SW 1271 (cell line): ENCODE measurements around the gene CRABP2.

Experiments
- DNase-seq, 2 experiments: peaks; one replicate each; lab custom pipeline; 2025; lab: John Stamatoyannopoulos, UW

The CRABP2 gene

DNA sequence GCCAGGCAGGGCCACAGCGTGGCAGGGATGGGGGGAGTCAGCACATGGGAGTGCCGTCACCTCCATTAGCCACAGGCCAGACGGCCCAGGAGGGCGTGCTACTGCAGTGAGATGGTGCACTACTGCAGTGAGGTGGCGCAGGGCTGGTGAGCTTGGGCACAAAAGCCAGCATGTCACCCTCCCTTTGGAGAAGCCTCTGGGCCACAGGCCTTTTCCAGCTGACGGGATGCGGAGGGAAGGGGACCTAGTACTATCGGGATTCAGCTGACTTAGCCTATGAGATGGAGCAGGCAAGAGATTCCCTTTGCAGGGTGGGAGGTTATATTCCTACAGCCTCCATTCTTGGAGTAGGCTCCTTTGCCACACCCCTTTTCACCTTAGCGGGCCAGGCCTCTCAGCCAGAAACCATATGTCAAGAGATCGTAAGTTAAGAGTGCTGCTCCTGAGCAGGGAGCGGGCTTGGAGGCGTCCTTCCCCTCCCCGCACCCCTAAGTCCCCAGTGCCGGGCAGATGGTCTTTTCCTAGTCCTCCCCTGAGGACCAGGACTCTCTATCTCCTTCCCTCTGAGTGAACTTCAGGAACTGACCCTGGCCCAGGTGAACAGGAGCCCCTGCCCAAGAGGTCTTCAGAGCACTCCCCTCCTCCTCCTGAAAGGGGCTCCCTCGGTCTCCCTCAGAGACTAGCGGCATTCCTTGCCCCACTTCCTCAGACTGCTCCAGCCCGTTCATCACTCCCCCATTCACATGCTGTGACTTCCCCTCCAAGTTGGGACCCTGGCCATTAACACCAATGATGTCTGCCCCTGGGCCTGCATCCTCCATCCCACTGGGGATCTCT lies 36.4 kb downstream of the CRABP2 start:
- DNase-seq, result no peak

DNA sequence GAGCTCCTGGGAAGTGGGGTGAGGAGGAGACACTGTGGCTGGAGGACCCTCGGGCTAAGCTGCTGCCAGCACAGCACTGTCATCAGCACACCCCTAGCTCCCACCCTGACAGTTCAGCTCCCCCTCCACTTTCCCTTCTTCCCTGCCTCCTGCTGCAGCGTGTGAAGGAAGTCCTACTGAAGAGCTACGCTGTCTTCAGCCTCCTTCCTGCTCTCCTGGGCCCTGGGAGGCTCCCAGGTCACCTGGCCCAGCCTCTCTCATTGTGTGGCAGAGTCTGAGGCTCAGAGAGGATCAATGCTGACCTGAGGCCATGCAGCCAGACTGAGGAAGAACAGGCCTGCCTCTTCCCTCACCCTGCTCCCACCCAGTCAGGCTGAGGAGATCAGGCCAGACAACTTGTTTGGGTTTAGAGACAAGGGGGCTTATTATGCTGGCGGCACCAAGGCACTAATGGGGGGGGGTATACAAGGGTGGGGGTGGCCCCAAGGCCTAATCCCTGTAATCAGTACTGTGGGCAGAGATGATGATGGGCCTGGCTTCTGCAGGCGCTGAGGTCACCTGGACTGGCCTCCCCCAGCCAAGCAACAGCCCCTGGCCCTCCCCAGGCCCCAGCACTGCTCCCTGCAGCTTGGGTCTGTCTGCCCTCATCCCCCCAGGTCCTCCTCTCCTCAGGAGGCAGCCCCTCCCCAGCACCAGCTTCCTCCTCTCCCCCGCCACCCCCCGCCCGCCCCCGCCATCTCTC lies 37.2 kb downstream of the CRABP2 start:
- DNase-seq, result no peak

DNA sequence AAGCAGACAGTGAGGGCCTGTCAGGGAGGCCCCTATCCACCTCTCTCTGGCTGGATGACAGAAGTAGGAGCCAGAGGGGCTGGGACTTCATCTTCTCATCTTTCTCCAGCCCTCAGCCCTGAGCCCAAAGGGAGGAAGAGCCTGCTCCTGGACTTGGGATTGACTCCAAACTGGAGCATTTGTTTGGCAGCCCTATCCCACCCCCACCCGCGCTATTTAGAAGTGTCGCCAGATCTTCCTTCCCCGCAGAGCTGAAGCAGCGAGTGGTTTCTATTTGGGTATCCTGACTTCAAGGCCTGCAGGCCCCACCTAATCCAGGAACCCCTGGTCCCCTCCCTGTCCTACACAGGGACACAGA lies 37.8 kb downstream of the CRABP2 start:
- DNase-seq, result no peak

DNA sequence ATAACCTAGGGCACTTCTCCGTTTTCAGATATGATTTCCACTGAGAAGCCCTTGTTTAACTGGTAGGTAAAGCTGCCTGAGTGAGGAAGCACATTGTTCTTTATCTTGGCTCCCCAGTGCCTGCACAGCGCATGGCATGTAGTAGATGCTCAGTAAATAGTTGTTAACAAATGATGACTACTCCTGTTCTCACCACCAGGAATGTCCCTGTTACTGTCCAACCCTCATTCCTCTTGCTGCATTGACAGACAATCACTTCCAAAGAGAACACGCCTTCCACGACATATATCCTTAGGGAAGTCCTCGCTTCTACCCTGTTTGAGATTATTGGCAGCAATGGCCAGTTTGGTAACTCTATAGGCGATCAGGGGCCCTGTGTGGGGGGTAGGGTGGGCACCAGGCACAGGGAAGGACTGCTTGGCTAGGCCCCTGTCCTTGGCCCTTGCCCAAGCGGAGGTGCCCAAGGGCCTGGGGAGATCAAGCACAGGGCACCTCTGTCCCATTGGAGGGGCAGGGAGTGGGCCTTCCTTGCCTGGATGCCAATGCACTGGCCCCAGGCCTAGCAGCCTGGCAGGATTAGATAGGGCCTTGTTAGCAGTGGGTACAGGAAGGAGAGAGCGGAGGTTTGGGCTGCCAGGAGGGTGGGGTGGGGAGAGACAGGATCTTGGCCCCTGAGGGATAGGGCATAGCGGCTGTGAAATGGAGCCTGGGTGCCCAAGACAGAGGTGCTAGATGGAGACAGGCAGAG lies 38.3 kb downstream of the CRABP2 start:
- no peak for DNase-seq

DNA sequence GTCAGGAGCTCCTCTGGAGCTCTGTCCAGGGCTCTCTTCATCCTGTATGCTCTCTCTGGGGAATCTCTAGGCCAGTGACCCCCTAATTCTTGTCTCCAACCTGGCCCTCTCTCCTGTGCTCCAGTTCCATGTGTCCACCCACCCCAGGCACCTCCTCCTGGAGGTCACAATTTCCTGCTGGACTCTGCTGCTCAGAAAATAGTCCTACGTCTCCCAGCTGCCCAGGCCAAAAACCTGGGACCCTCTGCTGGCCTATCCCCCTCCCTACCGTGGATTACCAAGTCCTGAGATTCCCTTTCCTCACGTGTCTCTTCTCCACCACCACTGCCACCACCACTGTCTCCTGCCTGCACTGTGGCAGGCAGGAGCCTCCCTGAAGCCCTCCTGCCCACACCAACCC lies 39.8 kb downstream of the CRABP2 start:
- DNase-seq, result no peak

DNA sequence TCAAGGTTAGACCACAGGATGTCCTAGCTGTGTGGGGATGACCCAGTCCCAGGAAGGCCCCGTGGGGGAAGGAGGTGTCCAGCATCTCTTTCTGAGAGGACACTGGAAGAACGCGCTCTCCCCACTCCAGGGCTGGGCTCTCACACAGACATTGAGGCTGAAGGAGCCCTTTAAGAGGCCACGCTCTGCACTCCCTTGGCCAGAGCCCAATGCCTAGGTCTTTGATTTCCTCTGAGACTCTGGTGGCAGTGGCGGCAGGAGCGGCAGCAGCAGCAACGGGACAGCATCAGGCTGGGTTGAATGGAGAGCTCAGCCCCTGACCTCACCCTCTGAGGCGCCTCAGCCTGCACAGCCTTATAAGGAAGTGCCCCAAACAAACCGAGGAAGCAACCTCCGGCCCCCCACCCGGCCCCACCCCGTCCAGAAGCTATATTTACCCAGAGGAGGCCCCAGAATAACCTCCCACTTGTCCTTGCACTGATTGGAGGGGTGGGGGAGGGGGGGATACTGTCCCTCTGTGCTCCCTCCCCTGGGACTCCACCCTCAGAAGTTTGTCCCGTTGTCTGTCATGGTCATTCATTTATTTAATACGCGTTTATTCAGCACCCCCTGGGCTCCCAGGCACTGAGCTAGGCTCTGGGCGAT lies 40.5 kb downstream of the CRABP2 start:
- DNase-seq, result no peak

DNA sequence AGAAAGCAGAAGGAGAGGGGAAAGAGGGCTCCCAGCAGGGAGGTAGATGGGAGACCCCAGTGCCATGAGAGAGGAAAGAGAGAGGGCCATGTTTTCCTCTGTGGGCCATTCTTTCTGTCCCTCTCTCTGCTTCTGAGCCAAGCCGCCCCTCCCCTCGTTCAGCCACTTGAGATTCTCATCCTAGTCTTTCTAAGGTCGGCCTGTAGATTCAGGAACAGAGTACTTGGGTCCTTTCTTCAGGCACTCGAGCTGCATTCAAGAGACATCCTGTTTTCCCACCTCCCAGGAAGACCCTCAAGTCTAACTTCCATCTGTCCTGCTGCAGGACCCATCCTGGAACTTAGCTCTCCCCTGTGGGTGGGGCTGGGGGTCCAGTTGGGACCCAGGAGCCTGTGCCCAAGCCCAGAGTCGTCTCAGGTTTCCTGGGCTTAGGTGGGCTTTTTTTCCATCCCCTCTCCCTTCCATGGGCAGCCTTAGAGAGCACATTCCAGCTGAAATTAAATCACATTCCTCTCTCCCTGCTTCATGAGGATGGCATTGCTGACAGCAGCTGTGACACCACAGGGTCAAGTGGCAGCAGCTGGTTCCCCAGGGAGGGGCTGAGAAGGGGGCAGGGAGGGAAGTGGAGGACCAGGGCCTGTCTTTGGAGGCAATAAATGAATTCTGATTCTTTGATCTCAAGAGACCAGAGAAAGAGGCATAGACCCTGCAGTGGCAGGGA lies 41.2 kb downstream of the CRABP2 start:
- no peak for DNase-seq

DNA sequence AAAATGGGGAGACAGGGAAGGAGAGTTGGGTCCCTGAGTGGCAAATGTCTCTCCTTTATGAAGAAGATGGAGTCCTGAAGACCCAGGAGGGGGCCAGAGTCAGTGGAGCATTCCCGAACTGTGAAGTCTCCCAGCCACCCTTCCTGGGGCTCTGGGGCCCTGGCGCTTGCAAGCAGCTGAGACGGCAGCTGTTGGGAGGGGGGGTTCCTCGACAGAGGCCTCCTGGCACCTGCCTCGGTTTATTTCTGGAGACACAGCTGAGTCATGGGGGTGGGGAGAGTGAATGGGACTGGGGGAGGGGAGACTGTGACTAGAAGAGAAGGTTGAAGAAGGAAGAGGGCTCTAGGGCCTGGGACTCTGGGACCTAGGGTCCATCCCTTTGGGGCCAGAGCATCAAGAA lies 42.2 kb downstream of the CRABP2 start:
- no peak for DNase-seq

DNA sequence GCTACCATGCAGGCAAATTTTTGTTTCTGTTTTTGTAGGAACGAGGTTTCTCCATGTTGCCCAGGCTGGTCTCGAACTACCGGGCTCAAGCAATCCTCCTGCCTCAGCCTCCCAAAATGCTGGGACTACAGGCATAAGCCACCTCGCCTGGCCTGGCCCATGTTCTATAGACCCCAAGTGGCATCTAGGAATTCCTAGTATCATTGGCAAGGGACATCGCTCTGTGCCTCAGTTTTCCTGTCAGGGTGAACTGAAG lies 42.7 kb downstream of the CRABP2 start:
- no peak for DNase-seq

DNA sequence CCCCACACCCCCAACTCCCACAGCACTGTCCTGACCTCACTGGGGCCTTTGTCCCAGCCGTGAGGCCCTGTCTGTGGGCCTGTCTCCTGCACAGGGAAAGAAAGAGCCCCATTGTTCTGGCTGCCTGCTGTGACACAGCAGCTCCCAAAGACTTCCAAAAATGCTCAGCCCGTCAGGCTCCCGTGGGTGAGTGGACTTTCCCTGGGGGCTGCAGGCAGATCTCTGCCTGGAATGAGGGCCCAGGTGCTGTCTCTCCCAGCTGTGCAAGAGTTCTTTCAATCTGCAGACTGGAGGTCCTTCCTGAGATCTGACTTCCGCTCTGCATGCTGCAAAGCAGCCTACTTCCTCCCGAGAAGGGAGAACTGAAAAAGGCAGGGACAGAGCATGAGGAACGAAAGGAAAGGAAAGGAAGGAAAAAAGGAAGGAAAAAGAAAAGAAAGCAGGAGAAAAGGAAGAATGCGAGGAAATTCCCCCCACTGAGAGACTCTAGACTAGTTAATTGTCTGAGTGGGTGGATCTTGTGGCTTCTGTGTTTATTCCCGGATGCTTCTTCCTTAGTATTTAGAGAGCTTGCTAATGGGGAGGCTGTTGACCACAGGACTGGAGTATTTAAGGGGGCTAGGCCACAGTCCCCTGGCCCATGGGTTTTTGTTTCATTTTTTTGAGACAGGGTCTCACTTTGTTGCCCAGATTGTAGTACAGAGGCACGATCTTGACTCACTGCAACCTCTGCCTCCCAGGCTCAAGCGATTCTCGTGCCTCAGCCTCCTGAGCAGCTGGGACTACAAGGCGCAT lies 43.2 kb downstream of the CRABP2 start:
- no peak for DNase-seq

DNA sequence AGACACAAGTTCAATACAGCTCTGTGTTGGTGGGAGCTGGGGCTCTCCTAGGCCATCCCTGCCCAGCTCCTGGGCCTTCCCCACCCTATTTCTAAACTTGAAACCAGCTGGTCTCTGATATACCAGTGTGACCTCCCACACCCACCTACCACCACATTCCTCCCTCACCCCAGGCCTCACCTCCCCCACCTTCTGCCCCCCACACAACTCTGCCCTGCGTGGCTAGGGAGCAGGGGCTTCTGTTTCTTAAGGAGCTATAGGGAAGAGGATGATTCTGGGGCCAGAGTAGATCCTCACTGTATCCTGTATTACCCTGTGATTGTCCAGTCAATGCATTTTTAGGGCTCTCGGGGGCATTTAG lies 44.7 kb downstream of the CRABP2 start:
- DNase-seq, result no peak

DNA sequence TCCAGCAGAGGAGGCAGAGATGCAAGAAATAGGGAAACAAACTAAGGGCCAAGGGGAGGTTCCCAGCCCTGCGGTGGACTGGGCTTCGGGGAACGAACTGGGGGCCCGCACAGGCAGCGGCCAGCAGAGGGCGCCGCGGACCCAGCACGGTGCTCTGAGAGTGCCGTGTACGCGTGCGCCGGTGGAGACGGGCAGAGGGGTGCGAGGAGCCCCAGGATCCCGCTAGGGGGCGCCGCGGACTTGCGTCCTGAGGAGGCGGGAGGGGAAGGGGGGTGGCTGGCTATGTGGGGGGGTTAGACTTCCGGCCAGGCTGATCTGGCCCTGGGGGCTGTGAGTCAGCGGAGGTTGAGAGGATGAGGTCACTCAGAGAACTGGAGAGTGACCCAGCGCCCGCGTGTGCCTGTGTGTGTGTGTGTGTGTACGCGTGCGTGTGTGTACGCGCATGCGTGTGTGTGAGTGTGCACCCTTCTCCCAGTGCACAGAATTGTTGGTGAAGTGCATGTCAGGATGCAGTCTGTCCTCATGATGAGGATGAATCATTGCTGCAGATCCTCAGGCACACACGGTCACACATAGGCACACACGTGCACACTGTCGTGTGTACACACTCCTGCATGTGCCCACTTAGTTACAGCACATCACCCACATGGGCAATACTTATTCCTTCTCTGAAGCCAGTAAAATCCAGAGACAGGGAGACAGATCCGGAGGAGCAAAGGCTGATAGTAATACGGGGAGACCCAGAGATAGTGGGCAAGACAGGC lies 45.2 kb downstream of the CRABP2 start:
- peak; percentile 78 to 90 for DNase-seq

DNA sequence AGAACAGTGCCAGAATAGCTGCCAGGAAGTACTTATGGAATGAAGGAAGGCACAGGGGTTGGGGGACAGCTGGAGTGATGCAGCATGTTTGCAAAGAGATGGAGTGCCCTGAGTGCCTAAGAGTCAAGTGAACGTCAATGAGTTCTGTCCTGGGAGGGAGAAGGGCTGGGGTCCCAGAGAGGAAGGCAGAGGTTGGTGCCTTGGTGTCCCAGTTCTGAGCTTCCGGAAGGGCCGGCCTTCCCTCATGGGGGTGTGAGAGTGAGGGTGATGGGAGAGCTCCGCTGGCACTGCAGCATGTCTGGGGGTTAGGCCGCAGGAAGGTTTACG lies 45.8 kb downstream of the CRABP2 start:
- DNase-seq, result no peak

DNA sequence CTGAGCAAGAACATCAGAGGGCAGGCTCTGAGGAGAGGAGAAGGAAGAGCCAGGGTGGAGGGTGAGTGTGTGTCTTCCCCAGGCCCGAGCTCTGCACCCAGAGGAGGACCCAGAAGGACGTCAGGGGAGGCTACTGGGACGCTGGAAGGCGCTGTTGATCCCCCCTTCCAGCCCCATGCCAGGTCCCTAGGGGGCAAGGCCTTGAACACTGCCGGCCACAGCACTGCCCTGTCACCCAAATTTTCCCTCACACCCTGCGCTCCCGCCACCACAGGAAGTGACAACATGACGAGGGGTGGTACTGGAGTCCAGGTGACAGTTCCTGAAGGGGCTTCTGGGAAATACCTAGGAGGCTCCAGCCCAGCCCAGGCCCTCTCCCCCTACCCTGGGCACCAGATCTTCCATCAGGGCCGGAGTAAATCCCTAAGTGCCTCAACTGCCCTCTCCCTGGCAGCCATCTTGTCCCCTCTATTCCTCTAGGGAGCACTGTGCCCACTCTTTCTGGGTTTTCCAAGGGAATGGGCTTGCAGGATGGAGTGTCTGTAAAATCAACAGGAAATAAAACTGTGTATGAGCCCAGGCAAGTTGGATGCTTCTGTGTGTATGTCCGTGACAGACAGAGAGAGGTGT lies 46.3 kb downstream of the CRABP2 start:
- no peak for DNase-seq

DNA sequence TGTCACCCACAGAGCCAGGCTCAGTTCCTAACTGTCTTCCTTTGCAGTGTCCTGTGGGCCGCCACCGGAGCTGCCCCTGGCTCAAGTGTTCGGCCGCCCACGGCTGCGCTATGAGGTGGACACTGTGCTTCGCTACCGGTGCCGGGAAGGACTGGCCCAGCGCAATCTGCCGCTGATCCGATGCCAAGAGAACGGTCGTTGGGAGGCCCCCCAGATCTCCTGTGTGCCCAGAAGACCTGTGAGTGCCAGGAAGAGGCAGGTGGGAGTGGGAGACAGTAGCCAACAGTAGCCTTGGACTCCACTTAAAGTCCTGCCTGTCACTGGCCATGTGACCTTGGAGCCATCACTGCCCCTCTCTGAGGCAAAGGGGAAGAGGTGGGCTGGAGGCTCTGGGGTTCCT lies 46.9 kb downstream of the CRABP2 start:
- DNase-seq, result no peak

DNA sequence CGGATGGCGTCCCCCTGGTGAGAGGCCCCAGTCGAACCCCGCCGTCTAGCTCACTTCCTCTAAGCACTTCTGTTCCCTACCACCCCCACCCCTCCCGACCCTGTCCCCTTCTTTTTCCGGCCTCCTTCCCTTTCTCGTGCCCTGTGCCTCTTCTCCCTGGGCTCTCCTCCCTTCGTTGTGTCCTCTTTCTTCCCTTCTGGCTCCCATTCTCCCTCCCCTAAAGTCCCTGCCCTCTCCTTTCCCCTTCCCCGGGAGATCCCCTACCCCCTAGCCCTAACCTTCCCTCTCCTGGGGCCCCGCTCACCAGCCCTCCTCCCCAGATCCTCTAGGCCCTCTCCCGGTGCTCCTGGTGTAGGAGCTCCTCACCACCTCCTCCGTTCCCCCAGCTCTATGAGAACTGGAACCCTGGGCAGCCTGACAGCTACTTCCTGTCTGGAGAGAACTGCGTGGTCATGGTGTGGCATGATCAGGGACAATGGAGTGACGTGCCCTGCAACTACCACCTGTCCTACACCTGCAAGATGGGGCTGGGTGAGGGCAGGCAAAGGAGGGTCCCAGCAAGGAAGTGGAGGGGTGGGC lies 47.6 kb downstream of the CRABP2 start:
- DNase-seq, result no peak

DNA sequence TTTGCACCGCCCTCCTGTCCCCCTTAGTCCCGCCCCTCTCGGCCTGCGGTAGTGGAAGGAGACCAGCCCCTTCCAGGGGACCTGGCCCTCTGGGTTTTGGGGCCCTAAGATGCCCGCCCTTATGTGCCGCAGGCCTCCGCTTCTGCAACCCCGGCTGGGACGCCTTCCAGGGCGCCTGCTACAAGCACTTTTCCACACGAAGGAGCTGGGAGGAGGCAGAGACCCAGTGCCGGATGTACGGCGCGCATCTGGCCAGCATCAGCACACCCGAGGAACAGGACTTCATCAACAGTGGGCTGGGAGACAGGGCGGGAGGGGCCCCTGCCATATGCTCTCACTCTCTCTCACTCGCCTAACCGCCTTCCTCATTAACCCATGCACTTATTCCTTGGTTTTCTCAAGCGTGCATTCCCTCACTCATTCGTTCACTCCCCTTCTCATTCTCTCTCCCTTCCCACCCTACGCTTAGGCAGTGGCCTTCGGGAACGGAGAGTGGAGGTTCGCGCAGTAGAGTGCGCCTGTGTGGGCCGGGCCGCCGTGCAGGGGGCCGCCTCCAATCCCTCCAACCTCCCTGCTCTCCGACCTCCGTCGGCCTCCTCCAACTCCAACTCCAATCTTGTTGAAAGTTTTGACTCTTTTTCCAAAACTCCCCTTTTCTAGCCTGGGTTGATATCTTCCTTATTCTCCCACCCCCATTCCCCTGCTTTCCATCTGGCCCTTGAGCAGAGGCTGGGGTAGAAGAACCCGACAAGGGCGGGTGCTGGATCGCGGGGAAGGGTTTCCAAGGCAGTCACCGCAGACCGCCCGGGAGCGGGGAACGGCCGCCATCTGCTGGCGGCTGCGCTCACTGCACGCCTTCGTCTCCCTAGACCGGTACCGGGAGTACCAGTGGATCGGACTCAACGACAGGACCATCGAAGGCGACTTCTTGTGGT lies 48.3 kb downstream of the CRABP2 start:
- peak in 1 of 2 experiments; percentile 12 for DNase-seq

DNA sequence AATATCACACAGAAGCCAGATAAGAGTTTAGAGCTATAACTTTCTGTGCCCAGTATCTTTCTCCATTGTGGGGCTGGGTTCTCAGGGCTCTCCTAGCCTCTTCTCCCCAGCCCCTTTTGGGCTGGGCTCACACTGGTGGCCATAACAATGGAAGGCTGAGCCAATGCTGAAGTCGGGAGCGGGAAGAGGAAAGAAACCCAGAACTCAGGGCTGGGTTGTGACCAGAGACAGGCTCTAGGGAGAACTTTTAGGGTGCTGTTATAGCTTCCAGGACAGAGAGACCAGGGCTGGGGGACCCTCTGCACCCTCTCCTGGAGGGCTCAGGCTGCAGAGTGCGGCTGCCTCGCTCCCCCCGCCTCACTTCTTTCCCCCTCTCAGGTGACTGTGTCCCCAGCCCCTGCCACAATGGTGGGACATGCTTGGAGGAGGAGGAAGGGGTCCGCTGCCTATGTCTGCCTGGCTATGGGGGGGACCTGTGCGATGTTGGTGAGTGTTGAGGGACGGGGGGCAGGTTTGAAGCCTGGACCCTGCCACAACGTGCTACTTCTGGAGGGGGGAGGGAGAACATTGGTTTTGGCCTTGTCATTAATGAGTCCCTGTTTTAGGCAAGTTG lies 49.4 kb downstream of the CRABP2 start:
- DNase-seq, result no peak
